Neuronal stem cell (in vitro differentiated cells): ENCODE data around the gene POU2AF3.

Source experiments
- DNase-seq: peaks from one replicate; pipeline ENCODE4 v3.0.0-alpha.2; 2013; ENCODE audit warnings: low spot score
- H2AFZ ChIP-seq: one replicate; pipeline ENCODE4 v1.6.1; 2013; ENCODE audit warnings: mild to moderate bottlenecking, low read length, inconsistent platforms
- H2AK5ac ChIP-seq: 2 replicates; pipeline ENCODE4 v1.6.1; 2013; ENCODE audit warnings: low read depth, mild to moderate bottlenecking, inconsistent platforms, low read length, moderate library complexity, mixed read lengths
- H2BK120ac ChIP-seq: 2 replicates; pipeline ENCODE4 v1.6.1; 2013; ENCODE audit warnings: low read depth, mild to moderate bottlenecking, inconsistent platforms, low read length, moderate library complexity, mixed read lengths
- H2BK12ac ChIP-seq: one replicate; pipeline ENCODE4 v1.6.1; 2013; ENCODE audit warnings: low read length, inconsistent platforms
- H2BK15ac ChIP-seq: 2 replicates; pipeline ENCODE4 v1.6.1; 2013; ENCODE audit warnings: mild to moderate bottlenecking, low read length, inconsistent platforms, mixed read lengths
- H2BK5ac ChIP-seq: one replicate; pipeline ENCODE4 v1.6.1; 2013; ENCODE audit warnings: inconsistent platforms, mild to moderate bottlenecking, low read length, moderate library complexity
- H3K14ac ChIP-seq: one replicate; pipeline ENCODE4 v1.6.1; 2013; ENCODE audit warnings: low read length, inconsistent platforms
- H3K18ac ChIP-seq: 2 replicates; pipeline ENCODE4 v1.6.1; 2013; ENCODE audit warnings: low read length, inconsistent platforms
- H3K23ac ChIP-seq: 2 replicates; pipeline ENCODE4 v1.6.1; 2013; ENCODE audit warnings: low read depth, mild to moderate bottlenecking, mixed read lengths, low read length, inconsistent platforms; ENCODE audit not compliant: poor library complexity
- H3K27ac ChIP-seq: replicated peaks from 3 replicates; pipeline ENCODE4 v1.5.1; 2013; ENCODE audit warnings: low read length, inconsistent platforms
- H3K27me3 ChIP-seq, 3 experiments: 2 replicates each; pipeline ENCODE4 v1.6.1; 2013; ENCODE audit warnings: low read length in 3 of 3, mild to moderate bottlenecking in 2 of 3, inconsistent platforms in 1 of 3, low read depth in 1 of 3, mixed read lengths in 1 of 3, moderate library complexity in 1 of 3; ENCODE audit not compliant: control insufficient read depth in 3 of 3, insufficient read depth in 3 of 3
- H3K36me3 ChIP-seq, 2 donors: replicated peaks in 1 of 2; 2 replicates each; pipeline ENCODE4 v1.6.1; 2013; ENCODE audit warnings: low read length in 2 of 2; ENCODE audit not compliant: control insufficient read depth in 2 of 2, insufficient read depth in 2 of 2
- H3K4ac ChIP-seq: 2 replicates; pipeline ENCODE4 v1.6.1; 2013; ENCODE audit warnings: inconsistent platforms, mild to moderate bottlenecking, low read length, moderate library complexity
- H3K4me1 ChIP-seq, 2 donors: 1 replicate in 1 of 2; 2 replicates in 1 of 2; pipeline ENCODE4 v1.6.1; 2013; ENCODE audit warnings: low read length in 2 of 2, low read depth in 1 of 2; ENCODE audit not compliant: control insufficient read depth in 2 of 2, insufficient read depth in 1 of 2
- H3K4me2 ChIP-seq: one replicate; pipeline ENCODE4 v1.6.1; 2013; ENCODE audit warnings: mild to moderate bottlenecking, low read length, inconsistent platforms; ENCODE audit not compliant: insufficient read depth, poor library complexity, severe bottlenecking
- H3K4me3 ChIP-seq, 2 donors: 2 replicates each; pipeline ENCODE4 v1.5.1; 2013; ENCODE audit warnings: low read length in 2 of 2, mild to moderate bottlenecking in 2 of 2, inconsistent platforms in 1 of 2, moderate library complexity in 1 of 2
- H3K79me1 ChIP-seq: one replicate; pipeline ENCODE4 v1.6.1; 2013; ENCODE audit warnings: low read depth, mild to moderate bottlenecking, inconsistent platforms, low read length, moderate library complexity
- H3K9ac ChIP-seq: one replicate; pipeline ENCODE4 v1.6.1; 2013; ENCODE audit warnings: mild to moderate bottlenecking, low read depth, low read length, inconsistent platforms; ENCODE audit not compliant: poor library complexity
- H3K9me3 ChIP-seq, 2 donors: replicated peaks in 1 of 2; 2 replicates each; pipeline versions ENCODE3 to v1.6.1; 2013; ENCODE audit warnings: low read length in 2 of 2, mild to moderate bottlenecking in 2 of 2, inconsistent platforms in 1 of 2, low read depth in 1 of 2, mixed read lengths in 1 of 2, moderate library complexity in 1 of 2; ENCODE audit not compliant: control insufficient read depth in 2 of 2, insufficient read depth in 1 of 2
- H4K8ac ChIP-seq: one replicate; pipeline ENCODE4 v1.6.1; 2013; ENCODE audit warnings: low read depth, mild to moderate bottlenecking, inconsistent platforms, low read length, moderate library complexity
- H4K91ac ChIP-seq: one replicate; pipeline ENCODE4 v1.6.1; 2013; ENCODE audit warnings: low read length, low read depth, mild to moderate bottlenecking, inconsistent platforms; ENCODE audit not compliant: poor library complexity
- WGBS, 2 donors: extraction: QIAGEN DNeasy Blood & Tissue Kit; methylation state at CpG; one replicate each; pipeline ENCODE4 v1.1.7; 2013; ENCODE audit warnings: missing lambda C conversion rate in 2 of 2, mixed read lengths in 1 of 2; ENCODE audit not compliant: insufficient read length in 2 of 2, insufficient replicate concordance in 1 of 2; ENCODE audit errors: extremely low coverage in 2 of 2; 5-methylcytosine and 5-hydroxymethylcytosine counted together

Gene POU2AF3

GRCh38 chr11:111300569-111300968 is 2.2 kb downstream of the POU2AF3 start:
- H3K14ac ChIP-seq: peak overlapping the region; percentile 1
- H3K4me1 ChIP-seq: peaks cover 2% of the 10 kb centered on the region in 2 donors
- H2AFZ ChIP-seq: no peak overlapping the region
- H3K9me3 ChIP-seq: no peaks in the 10 kb centered on the region
- H3K4me2 ChIP-seq: no peak overlapping the region
- DNase-seq: no peak
- no peak overlapping the region for H3K27ac ChIP-seq
- H2BK120ac ChIP-seq: no peak overlapping the region
- no peak overlapping the region for H4K8ac ChIP-seq
- no peak overlapping the region for H3K9ac ChIP-seq
- peaks cover 0 to 77% (median 23%) of the 10 kb centered on the region in 3 experiments for H3K27me3 ChIP-seq
- H3K4me3 ChIP-seq: no peak overlapping the region
- H2AK5ac ChIP-seq: peak overlapping the region; percentile 20
- H3K23ac ChIP-seq: no peak overlapping the region
- no peak overlapping the region for H2BK5ac ChIP-seq
- no CpG with 5 or more reads among the region's 9 CpGs for WGBS, 2 donors
- H3K4ac ChIP-seq: no peak overlapping the region
- H4K91ac ChIP-seq: no peak overlapping the region
- no peak overlapping the region for H3K18ac ChIP-seq
- no peak overlapping the region for H2BK12ac ChIP-seq
- H3K79me1 ChIP-seq: no peaks in the 10 kb centered on the region
- H3K36me3 ChIP-seq: no peaks in the 10 kb centered on the region
- no peak overlapping the region for H2BK15ac ChIP-seq

GRCh38 chr11:111301004-111301841 is 2.9 kb downstream of the POU2AF3 start:
- Histone ChIP-seq H2BK15ac (no peak overlapping the region), H3K27ac (no peak overlapping the region), H3K27me3 (peaks cover 0 to 77% (median 23%) of the 10 kb centered on the region in 3 experiments), H3K4me3 (no peak overlapping the region), H3K4me2 (no peak overlapping the region), H3K4me1 (peaks cover 2% of the 10 kb centered on the region in 2 donors), H3K79me1 (no peaks in the 10 kb centered on the region), H3K9me3 (no peaks in the 10 kb centered on the region), H2AFZ (no peak overlapping the region), H4K91ac (no peak overlapping the region), H3K18ac (no peak overlapping the region), H3K36me3 (no peaks in the 10 kb centered on the region), H2AK5ac (no peak overlapping the region), H2BK120ac (no peak overlapping the region), H3K14ac (no peak overlapping the region), H2BK12ac (no peak overlapping the region), H4K8ac (no peak overlapping the region), H2BK5ac (no peak overlapping the region), H3K23ac (no peak overlapping the region), H3K9ac (no peak overlapping the region), H3K4ac (no peak overlapping the region)
- WGBS, 2 donors: no CpG with 5 or more reads among the region's 5 CpGs
- DNase-seq: no peak

GRCh38 chr11:111301842-111302118 is 3.4 kb downstream of the POU2AF3 start:
- Histone ChIP-seq H3K23ac (no peak overlapping the region), H3K4me2 (no peak overlapping the region), H2BK15ac (no peak overlapping the region), H2BK120ac (no peak overlapping the region), H3K9ac (no peak overlapping the region), H2AK5ac (no peak overlapping the region), H2AFZ (no peak overlapping the region), H3K36me3 (no peaks in the 10 kb centered on the region), H3K4me1 (peaks cover 2% of the 10 kb centered on the region in 2 donors), H4K8ac (no peak overlapping the region), H3K18ac (no peak overlapping the region), H3K9me3 (no peaks in the 10 kb centered on the region), H3K79me1 (no peaks in the 10 kb centered on the region), H3K4me3 (no peak overlapping the region), H4K91ac (no peak overlapping the region), H2BK5ac (no peak overlapping the region), H3K27ac (no peak overlapping the region), H3K14ac (no peak overlapping the region), H2BK12ac (no peak overlapping the region), H3K27me3 (peaks cover 0 to 74% (median 23%) of the 10 kb centered on the region in 3 experiments), H3K4ac (no peak overlapping the region)
- no CpG with 5 or more reads among the region's 3 CpGs for WGBS, 2 donors
- no peak for DNase-seq

- no peak overlapping the region for H3K18ac ChIP-seq
- H3K4me3 ChIP-seq: no peak overlapping the region
- no CpG with 5 or more reads among the region's 3 CpGs for WGBS, 2 donors
- H3K4ac ChIP-seq: no peak overlapping the region
- H3K4me2 ChIP-seq: no peak overlapping the region
- no peak overlapping the region for H3K27ac ChIP-seq
- no peak overlapping the region for H2AFZ ChIP-seq
- no peak overlapping the region for H3K23ac ChIP-seq
- H4K8ac ChIP-seq: no peak overlapping the region
- no peak for DNase-seq
- H2BK5ac ChIP-seq: no peak overlapping the region
- no peak overlapping the region for H2BK120ac ChIP-seq
- H3K9ac ChIP-seq: no peak overlapping the region
- no peaks in the 10 kb centered on the region for H3K9me3 ChIP-seq
- no peak overlapping the region for H3K14ac ChIP-seq
- no peak overlapping the region for H2BK12ac ChIP-seq
- no peaks in the 10 kb centered on the region for H3K36me3 ChIP-seq
- H3K4me1 ChIP-seq: peaks cover 2% of the 10 kb centered on the region in 2 donors
- no peaks in the 10 kb centered on the region for H3K79me1 ChIP-seq
- H2BK15ac ChIP-seq: no peak overlapping the region
- no peak overlapping the region for H2AK5ac ChIP-seq
- H3K27me3 ChIP-seq: peaks cover 0 to 71% (median 23%) of the 10 kb centered on the region in 3 experiments
- no peak overlapping the region for H4K91ac ChIP-seq
Measured at GRCh38 chr11:111302298-111302697, 4.0 kb downstream of the POU2AF3 start.
